HEK293T (cell line): ENCODE results near the gene ATP5IF1.

Source experiments
- BHLHE40 ChIP-seq: fragments of 450-650 bp; IDR thresholded peaks from 2 replicates; pipeline ENCODE4 v1.6.1; 2016; ENCODE audit warnings: mild to moderate bottlenecking, moderate library complexity, borderline replicate concordance
- CTBP1 ChIP-seq: fragments of 450-650 bp; IDR thresholded peaks from 2 replicates; pipeline ENCODE4 v1.6.1; 2016; ENCODE audit warnings: borderline replicate concordance
- ELF4 ChIP-seq: fragments of 450-650 bp; IDR thresholded peaks from 2 replicates; pipeline ENCODE4 v1.6.1; 2017; ENCODE audit warnings: antibody characterized with exemption
- FOXA1 ChIP-seq: fragments of 450-650 bp; IDR thresholded peaks from 2 replicates; pipeline ENCODE4 v1.6.1; 2016; ENCODE audit warnings: mild to moderate bottlenecking
- FOXK2 ChIP-seq: fragments of 450-650 bp; IDR thresholded peaks from 2 replicates; pipeline ENCODE4 v1.6.1; 2016; ENCODE audit warnings: mild to moderate bottlenecking
- FOXM1 ChIP-seq: fragments of 450-650 bp; IDR thresholded peaks from 2 replicates; pipeline ENCODE4 v1.6.1; 2017; ENCODE audit warnings: mild to moderate bottlenecking, borderline replicate concordance
- HDGF ChIP-seq: fragments of 450-650 bp; IDR thresholded peaks from 2 replicates; pipeline ENCODE4 v1.6.1; 2017; ENCODE audit warnings: antibody characterized with exemption, borderline replicate concordance
- L3MBTL2 ChIP-seq: fragments of 450-650 bp; conservative IDR thresholded peaks from 2 replicates; pipeline ENCODE4 v1.6.1; 2016; ENCODE audit warnings: mild to moderate bottlenecking
- NFRKB ChIP-seq: fragments of 450-650 bp; IDR thresholded peaks from 2 replicates; pipeline ENCODE4 v1.6.1; 2016; ENCODE audit warnings: mild to moderate bottlenecking, moderate library complexity
- SP1 ChIP-seq: fragments of 450-650 bp; IDR thresholded peaks from 2 replicates; pipeline ENCODE4 v1.6.1; 2017
- SUZ12 ChIP-seq: fragments of 450-650 bp; IDR thresholded peaks from 2 replicates; pipeline ENCODE4 v1.6.1; 2016; ENCODE audit warnings: mild to moderate bottlenecking
- TARDBP ChIP-seq: fragments of 450-650 bp; IDR thresholded peaks from 2 replicates; pipeline ENCODE4 v1.6.1; 2016
- ZNF384 ChIP-seq: fragments of 450-650 bp; IDR thresholded peaks from 2 replicates; pipeline ENCODE4 v1.6.1; 2016
- TF ChIP-seq, protein P1 (sequence below): fragments of 450-650 bp; IDR thresholded peaks from 2 replicates; pipeline ENCODE4 v1.6.1; 2016

DNA sequence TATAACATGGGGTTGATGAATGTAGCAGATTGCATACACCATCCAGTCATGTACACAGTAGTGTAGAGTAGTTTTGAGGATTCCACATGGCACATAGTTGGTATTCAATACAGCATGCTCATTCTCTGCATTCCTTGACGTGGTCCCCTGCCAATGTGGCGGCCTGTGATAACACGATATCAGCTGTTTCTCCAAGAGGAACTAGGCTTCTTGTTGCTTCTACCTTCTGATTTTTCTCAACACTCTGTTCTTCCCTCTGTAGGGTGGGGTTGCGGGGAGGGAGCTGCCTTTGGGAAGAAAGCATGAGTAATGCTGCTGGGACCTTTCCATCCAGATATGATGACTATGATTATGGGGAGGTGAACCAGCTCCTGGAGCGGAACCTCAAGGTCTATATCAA lies 42.8 kb downstream of the ATP5IF1 start:
- TF ChIP-seq TARDBP (no peak), SP1 (no peak), L3MBTL2 (no peak), SUZ12 (no peak), CTBP1 (no peak), BHLHE40 (no peak), HDGF (no peak), FOXA1 (no peak), NFRKB (no peak), ZNF384 (no peak), FOXK2 (no peak), FOXM1 (no peak), ELF4 (no peak)
- TF ChIP-seq, protein P1, sequence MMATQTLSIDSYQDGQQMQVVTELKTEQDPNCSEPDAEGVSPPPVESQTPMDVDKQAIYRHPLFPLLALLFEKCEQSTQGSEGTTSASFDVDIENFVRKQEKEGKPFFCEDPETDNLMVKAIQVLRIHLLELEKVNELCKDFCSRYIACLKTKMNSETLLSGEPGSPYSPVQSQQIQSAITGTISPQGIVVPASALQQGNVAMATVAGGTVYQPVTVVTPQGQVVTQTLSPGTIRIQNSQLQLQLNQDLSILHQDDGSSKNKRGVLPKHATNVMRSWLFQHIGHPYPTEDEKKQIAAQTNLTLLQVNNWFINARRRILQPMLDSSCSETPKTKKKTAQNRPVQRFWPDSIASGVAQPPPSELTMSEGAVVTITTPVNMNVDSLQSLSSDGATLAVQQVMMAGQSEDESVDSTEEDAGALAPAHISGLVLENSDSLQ = no peak
